A673 (cell line): ENCODE results near the gene GALNT10. TPM values are rescaled to one million over a fixed set of nuclear protein-coding genes. Genes with fewer than 3 reads are reported as not detected.

Source experiments
- BruUV-seq: library from RNA; stranded (reverse); fragments of 400-500 nt; replicated peaks from 2 replicates; lab custom pipeline; 2021; lab: Mats Ljungman, UMichigan
- CTCF ChIA-PET: fragments of 300-600 bp; sonication (Branson Sonifier 250); formaldehyde crosslinking; loops from one replicate; lab custom pipeline; 2022; ENCODE audit warnings: antibody characterized with exemption; lab: Charles Lee
- POLR2A ChIA-PET: fragments of 300-600 bp; sonication (Branson Sonifier 250); formaldehyde crosslinking; loops from one replicate; lab custom pipeline; 2022; ENCODE audit warnings: antibody characterized with exemption; ENCODE audit not compliant: low non-redundant PET; lab: Charles Lee
- DNase-seq: peaks from one replicate; pipeline ENCODE4 v3.0.0-alpha.2; 2015; ENCODE audit warnings: low spot score
- H3K27ac ChIP-seq: fragments of 200-600 bp; sonication (generic); 2 replicates; pipeline ENCODE4 v1.5.1; 2016; ENCODE audit warnings: mixed run types, low read depth, mild to moderate bottlenecking, mixed read lengths, antibody characterized with exemption, low read length; ENCODE audit not compliant: poor library complexity, severe bottlenecking
- H3K27me3 ChIP-seq: fragments of 200-600 bp; sonication (generic); replicated peaks from 2 replicates; pipeline ENCODE4 v1.6.1; 2017; ENCODE audit warnings: mixed run types, low read depth, mild to moderate bottlenecking, mixed read lengths, antibody characterized with exemption, low read length; ENCODE audit not compliant: insufficient read depth, poor library complexity
- H3K36me3 ChIP-seq: fragments of 200-600 bp; sonication (generic); 2 replicates; pipeline ENCODE4 v1.6.1; 2016; ENCODE audit warnings: mixed run types, mild to moderate bottlenecking, mixed read lengths, antibody characterized with exemption, low read length; ENCODE audit not compliant: insufficient read depth, poor library complexity, severe bottlenecking
- H3K4me1 ChIP-seq: fragments of 200-600 bp; sonication (generic); 2 replicates; pipeline ENCODE4 v1.6.1; 2017; ENCODE audit warnings: mixed run types, mild to moderate bottlenecking, mixed read lengths, antibody characterized with exemption, low read length; ENCODE audit not compliant: insufficient read depth, poor library complexity, severe bottlenecking
- H3K4me3 ChIP-seq: fragments of 200-600 bp; sonication (generic); 2 replicates; pipeline ENCODE4 v1.5.1; 2016; ENCODE audit warnings: low read depth, mixed run types, mild to moderate bottlenecking, mixed read lengths, low read length; ENCODE audit not compliant: poor library complexity, severe bottlenecking
- H3K9me3 ChIP-seq: fragments of 200-600 bp; sonication (generic); 2 replicates; pipeline ENCODE4 v1.6.1; 2016; ENCODE audit warnings: mixed run types, low read depth, mild to moderate bottlenecking, mixed read lengths, antibody characterized with exemption, low read length; ENCODE audit not compliant: poor library complexity, severe bottlenecking
- CTCF ChIP-seq: fragments of 300-800, 200-600 bp; sonication (generic); conservative IDR thresholded peaks from 2 replicates; pipeline ENCODE4 v1.5.1; 2017; ENCODE audit warnings: low read depth, mild to moderate bottlenecking, antibody characterized with exemption, low read length, moderate library complexity, mixed read lengths
- EZH2 ChIP-seq: fragments of 200-600 bp; sonication (generic); IDR thresholded peaks from 2 replicates; pipeline ENCODE4 v1.6.1; 2017; ENCODE audit warnings: borderline replicate concordance, low read depth, mild to moderate bottlenecking, mixed read lengths, antibody characterized with exemption, low read length; ENCODE audit not compliant: poor library complexity, severe bottlenecking
- intact Hi-C: fragments of 100-400 bp; cut with micrococcal nuclease; formaldehyde crosslinking; loops from one replicate; pipeline ENCODE4 v1.10.0; 2022; ENCODE audit not compliant: unreplicated experiment
- total RNA-seq: library from RNA; stranded (reverse); gene quantifications from 2 replicates; pipeline ENCODE4 v1.2.3, GENCODE V29; 2021

GALNT10 gene
- total RNA-seq, 1 experiment from 2014 or later = 17.9 TPM

DNA sequence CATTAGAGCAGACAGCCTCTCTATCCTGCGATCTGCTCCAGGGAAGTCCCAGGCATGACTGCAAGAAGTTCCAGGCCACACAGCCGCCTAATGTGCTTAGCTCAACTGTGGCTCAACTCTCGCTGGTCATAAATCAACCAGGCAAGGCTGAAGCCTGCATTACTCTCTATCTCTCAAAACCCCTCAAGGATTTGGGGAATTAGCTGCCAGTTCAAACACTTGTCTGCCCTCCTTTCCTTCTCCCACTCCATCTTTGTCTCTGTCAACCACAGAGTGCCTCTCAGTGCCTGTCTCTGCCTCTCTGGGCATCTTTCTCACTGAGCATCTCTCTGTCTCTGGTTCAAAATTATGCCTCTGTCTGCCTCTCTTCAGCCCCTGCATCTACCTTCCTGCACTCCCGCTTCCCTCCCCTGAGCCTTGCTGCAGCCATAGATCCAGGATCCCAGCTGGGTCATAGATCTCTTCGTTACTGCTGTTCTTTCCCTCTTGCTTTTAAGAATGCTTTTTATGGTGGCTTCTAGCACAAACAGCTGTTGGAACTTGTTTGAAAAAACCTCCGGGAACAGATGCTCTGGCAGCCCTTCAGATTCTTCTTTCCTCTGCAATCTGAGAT is 27.9 kb upstream of the GALNT10 start:
- Histone ChIP-seq H3K36me3 (no peaks in the 10 kb centered on the region), H3K9me3 (no peaks in the 10 kb centered on the region), H3K4me1 (peaks cover 46% of the 10 kb centered on the region), H3K27me3 (no peaks in the 10 kb centered on the region), H3K27ac (no peak overlapping the region), H3K4me3 (no peak overlapping the region)
- TF ChIP-seq CTCF (no peak), EZH2 (no peak)
- BruUV-seq = no TSS peak
- ChIA-PET POLR2A (no interaction called here), CTCF (no interaction called here)
- peak; percentile 42 for DNase-seq
- intact Hi-C loops = loop anchor here (5.0 kb wide), 1 partner anchor 90 kb away; no protein-coding TSS in a partner anchor

DNA sequence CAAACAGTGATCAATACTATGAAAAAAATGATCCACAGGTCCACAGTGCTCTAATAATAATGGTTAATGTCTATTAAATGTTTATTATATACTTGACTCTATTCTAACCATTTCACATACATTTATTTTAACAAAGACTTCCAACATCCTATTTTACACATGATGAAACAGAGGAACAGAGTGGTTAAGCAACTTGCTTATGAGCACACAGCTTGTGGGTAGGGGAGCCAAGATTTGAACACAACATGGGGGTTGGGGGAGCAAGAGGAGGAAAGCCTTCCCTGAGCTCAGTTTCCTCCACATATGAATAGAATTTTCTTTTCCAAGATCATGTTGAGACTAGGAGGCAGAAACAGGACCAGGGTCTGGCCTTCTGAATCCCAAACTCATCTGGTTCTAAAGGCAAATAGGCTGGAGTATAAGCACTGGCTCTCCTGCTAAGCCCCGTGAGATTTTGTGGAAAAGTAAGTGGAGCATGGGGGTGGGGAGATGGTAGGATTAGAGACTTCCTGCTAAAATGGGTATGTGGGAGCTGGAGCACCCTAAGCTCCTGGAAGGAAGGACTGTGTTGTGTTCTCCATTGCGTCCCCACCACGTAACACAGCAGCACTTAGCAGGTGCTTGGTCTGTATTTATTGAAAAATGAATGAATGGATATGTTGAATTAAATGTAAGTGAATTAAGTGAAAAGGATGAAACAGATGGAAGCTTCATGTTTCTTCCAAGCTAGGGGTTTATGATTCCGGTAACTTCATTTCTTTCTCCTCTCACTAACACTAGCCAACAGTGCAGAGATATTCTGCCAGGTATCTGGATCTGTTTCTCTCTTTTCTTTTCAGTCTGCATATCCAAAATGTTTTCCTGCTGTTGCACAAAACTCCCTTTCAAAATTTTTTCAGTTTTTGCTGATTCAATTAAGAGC is 26.9 kb upstream of the GALNT10 start:
- Histone ChIP-seq H3K27ac (no peak overlapping the region), H3K36me3 (no peaks in the 10 kb centered on the region), H3K4me3 (no peak overlapping the region), H3K27me3 (no peaks in the 10 kb centered on the region), H3K9me3 (no peaks in the 10 kb centered on the region), H3K4me1 (peaks cover 46% of the 10 kb centered on the region)
- ChIA-PET POLR2A (no interaction called here), CTCF (interaction anchor here (1.8 kb wide), 1 partner anchor 91 kb away, joined by 5 read pairs; no protein-coding TSS in a partner anchor)
- no TSS peak for BruUV-seq
- no peak for TF ChIP-seq CTCF
- TF ChIP-seq EZH2 = no peak
- intact Hi-C loops = loop anchor here (5.0 kb wide), 1 partner anchor 91 kb away; no protein-coding TSS in a partner anchor
- DNase-seq = peak; percentile 41

GRCh38 chr5:154164249-154164581 is 26.3 kb upstream of the GALNT10 start:
- TF ChIP-seq CTCF (no peak), EZH2 (no peak)
- H3K36me3 ChIP-seq = no peaks in the 10 kb centered on the region
- intact Hi-C loops = loop anchor here (5.0 kb wide), 1 partner anchor 92 kb away; no protein-coding TSS in a partner anchor
- BruUV-seq = no TSS peak
- ChIA-PET POLR2A (no interaction called here), CTCF (interaction anchor here (1.8 kb wide), 1 partner anchor 92 kb away, joined by 5 read pairs; no protein-coding TSS in a partner anchor)
- no peak overlapping the region for H3K4me3 ChIP-seq
- no peaks in the 10 kb centered on the region for H3K27me3 ChIP-seq
- H3K4me1 ChIP-seq = peaks cover 46% of the 10 kb centered on the region
- no peak overlapping the region for H3K27ac ChIP-seq
- H3K9me3 ChIP-seq = no peaks in the 10 kb centered on the region
- peak; percentile 68 for DNase-seq
